NCI-H82 treated with DMSO at 0.1 percent for 48 hours (cell line): ENCODE results near the gene PCDH17.

Source experiments
- DNase-seq: peaks from one replicate; lab custom pipeline; 2025; ENCODE audit not compliant: unreplicated experiment; lab: John Stamatoyannopoulos, UW

The PCDH17 gene, protein sequence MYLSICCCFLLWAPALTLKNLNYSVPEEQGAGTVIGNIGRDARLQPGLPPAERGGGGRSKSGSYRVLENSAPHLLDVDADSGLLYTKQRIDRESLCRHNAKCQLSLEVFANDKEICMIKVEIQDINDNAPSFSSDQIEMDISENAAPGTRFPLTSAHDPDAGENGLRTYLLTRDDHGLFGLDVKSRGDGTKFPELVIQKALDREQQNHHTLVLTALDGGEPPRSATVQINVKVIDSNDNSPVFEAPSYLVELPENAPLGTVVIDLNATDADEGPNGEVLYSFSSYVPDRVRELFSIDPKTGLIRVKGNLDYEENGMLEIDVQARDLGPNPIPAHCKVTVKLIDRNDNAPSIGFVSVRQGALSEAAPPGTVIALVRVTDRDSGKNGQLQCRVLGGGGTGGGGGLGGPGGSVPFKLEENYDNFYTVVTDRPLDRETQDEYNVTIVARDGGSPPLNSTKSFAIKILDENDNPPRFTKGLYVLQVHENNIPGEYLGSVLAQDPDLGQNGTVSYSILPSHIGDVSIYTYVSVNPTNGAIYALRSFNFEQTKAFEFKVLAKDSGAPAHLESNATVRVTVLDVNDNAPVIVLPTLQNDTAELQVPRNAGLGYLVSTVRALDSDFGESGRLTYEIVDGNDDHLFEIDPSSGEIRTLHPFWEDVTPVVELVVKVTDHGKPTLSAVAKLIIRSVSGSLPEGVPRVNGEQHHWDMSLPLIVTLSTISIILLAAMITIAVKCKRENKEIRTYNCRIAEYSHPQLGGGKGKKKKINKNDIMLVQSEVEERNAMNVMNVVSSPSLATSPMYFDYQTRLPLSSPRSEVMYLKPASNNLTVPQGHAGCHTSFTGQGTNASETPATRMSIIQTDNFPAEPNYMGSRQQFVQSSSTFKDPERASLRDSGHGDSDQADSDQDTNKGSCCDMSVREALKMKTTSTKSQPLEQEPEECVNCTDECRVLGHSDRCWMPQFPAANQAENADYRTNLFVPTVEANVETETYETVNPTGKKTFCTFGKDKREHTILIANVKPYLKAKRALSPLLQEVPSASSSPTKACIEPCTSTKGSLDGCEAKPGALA (N-terminal part only)

DNA sequence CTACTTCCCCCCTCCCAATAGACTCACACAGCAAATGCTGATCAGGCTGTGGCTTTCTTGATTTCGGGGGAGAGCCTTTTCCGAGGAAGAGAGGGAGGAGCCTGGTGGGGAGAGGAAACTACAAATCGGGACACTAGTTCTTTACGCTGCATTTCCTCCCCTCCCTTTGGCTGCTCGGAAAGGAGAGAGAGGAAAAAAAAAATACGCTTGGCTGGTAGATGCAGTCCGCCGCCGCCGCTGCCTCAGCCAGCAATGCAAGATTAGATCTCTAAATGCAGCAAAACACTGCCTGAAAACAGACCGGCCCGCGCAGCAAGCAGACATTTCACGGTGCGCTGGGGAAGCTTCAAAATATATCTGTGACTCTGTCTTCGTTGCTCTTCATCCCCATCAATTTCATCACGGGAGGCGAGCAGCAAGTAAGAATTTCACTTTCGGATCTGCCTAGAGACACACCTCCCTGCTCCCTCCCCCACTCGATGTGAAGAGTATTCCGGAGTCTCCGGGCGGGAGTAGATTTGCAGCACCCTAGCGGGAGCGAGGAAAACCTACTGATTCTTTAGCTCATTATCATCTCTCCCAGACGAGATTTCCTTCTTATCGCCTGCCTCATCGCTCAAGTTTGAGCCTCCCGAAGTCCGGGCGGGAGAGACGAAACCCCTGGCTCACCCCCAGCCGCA lies at the start of gene PCDH17:
TSS of gene PCDH17 (plus strand) at position 149 of the 680 bp plus-strand sequence. CDS start 803 bp downstream, outside the sequence.
- peak; percentile 29 for DNase-seq

DNA sequence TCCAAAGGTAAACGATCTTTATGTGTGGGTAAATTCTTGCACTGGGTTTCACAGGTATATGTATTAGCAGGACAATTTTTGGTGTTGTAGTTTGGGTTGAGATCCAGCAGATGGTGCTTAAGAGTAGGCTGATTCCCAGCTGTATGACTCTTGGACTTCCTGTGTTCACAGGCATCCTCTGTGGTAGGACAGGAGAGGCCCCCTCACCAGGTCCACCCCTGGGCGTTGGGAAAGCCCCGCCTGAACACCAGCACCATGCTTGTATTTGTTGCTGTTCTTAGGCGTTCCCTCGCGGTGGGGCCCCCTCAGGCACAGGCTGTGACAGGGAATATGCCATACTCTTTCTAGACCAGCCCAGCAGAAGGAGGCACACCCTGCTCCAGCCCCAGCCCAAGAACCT lies 49.5 kb upstream of the PCDH17 start:
- DNase-seq, result no peak

DNA sequence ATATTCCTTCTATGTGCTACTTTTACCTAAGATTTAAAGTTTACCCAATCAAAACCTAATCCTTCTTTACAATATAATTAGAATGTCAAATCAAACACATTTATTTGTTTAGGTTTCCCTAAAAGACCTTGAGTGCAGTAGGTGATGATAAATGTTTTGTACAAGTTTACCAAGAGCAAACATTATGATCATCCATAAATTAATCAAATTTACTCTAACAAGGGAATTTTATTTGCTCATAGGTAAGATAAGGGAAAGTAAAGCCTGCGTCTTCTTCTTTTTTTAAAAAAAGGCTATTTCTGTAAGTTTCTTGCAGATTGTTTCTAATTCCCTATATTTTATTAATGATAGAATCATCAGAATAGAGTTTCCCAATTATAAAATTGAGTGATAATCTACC lies 48.0 kb upstream of the PCDH17 start:
- no peak for DNase-seq

DNA sequence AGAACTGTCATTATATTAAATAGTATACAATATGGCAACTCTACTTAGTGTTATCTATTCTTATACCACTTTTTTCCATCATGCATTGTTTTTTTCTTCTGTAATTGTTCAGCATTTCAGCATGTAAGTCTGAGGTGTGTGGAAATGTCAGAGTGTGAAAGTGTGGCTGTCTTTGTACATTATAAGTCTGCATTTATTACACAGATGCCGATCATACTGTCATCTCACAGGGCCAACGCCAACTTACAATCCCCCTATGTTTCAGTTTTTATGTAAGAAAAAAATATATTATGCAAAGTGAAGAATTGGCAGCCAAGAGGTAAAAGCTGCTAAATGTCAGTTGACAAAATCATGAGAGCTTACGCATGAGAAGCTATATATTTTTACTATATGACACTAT lies 42.9 kb upstream of the PCDH17 start:
- no peak for DNase-seq

DNA sequence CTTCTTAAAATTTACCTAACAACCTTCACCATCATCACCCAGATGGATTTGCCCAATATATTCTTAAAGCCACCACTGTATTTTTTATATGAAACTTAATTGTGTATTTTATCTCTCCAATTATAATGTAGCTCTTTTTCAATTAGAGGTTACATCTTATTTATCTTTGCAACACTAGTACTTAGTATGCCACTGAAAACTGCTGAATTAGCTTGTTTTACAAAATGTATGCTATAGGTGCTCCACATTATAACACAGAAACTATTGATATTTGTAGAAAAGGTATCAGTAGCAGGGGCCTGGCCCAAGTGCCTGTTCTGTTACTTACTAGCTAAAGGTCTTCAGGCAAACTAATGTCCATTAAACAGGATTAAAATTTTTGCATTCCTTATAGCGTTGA lies 35.8 kb upstream of the PCDH17 start:
- DNase-seq, result no peak

DNA sequence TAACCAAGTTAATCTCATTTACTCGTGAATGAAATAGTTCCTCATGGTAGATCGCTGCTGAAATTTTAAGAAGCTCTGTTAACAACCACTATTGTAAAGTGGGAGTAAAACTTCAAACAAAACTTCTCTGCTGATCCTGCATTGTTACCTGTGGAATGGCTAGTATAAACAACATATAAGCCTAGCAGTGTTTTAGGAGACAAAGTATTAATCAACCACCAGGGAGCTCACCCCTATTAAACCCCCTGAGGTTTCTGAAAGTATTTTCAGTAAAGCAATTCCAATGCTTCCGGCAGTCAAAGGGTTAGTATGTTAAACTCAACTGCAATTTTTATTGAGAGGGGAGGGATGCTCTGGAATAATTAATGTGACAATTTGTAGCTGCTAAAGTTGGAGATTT lies 30.0 kb upstream of the PCDH17 start:
- DNase-seq, result no peak

DNA sequence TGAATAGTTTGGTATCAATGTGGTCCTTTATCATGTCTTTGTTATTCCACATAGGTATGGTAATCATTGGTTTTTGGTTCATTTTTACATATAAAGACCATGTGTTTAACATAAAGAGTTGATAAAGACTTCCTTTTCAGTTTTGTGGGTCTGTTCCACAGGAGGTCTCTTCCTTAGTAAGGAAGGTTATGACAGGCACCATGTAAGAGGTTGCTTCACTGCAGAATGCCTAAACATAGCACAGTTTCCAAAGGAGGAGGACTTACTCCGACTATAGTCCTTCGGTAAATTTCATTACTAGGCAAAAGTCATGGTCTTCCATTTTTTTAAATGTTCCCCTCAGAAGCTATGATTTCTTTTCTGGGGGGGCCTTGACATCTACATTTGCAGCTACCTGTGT lies 27.1 kb upstream of the PCDH17 start:
- DNase-seq, result no peak

DNA sequence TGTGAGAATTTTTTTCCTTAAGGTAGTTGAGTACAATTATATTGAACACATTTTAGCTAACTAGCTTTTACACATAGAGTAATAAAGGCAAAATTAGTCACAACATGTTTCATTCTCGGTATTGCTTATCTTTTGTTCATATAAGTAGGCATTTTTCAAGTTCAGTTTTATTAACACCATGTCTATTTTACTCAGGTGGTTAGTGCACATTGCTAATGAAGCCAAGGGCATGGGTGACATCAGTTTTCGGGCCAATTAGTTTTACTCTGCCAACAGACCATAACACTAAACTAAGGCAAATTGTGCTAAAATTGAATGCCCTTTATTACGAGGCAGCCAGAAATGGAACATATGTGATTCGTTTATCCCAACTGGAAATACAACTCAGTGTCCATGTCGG lies 19.6 kb upstream of the PCDH17 start:
- DNase-seq, result no peak

DNA sequence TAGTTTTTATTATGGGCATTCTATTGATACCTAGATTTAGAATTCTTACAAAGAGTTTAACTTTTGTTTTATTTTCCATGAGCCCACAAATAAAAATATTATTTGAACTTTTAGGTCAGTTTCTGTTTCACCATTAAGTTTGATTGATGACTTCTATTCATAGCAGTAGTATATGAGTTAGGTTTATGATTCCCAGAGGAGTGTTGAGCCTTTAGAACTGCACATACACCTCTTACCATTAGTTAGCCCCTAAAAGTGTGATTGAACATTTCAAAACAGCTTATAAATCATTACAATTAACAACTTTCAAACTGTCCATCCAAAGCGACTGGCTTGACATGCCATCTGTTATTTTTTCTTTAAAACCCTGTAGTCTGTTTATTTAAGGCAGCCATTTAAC lies 19.0 kb upstream of the PCDH17 start:
- DNase-seq, result no peak

DNA sequence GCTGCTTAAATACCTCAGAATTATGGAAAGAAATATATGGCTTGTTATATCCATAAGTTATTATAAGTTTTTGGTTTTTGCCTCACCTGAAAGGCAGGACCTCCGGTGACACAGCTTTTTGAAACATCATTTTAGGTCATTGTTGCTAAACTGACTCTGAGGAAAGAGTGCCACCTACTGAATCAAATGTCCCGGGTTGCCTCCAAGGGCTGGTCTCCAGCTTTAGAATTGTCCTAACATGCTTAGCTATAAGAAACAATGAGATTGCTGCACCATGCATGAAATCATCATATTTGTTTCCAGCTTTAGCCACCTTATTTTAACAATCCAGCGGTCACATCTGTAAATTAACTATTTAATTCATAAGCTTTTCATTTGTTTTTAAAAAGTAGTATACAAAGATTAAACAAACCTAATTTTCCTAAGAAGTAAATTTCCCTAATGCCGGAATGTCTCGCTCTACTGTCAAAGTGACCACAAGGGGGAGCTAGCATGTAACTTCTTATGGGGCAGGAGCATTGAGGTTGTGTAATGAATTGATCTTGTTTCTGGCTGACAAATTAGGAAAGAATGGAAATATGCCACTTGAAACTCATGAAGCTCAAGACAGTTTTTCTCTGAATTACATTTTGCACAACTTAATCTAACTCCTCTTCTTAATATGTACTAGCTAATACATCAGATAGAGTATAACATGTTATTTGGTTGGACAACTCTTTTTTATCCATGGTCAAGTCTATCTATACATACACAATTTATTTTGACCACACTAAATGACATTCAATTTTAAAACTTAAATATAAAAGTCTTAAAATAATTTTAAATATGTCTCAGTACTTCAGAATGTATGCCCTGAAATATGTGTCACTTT lies 6.7 kb upstream of the PCDH17 start:
- DNase-seq, result peak; percentile 83

DNA sequence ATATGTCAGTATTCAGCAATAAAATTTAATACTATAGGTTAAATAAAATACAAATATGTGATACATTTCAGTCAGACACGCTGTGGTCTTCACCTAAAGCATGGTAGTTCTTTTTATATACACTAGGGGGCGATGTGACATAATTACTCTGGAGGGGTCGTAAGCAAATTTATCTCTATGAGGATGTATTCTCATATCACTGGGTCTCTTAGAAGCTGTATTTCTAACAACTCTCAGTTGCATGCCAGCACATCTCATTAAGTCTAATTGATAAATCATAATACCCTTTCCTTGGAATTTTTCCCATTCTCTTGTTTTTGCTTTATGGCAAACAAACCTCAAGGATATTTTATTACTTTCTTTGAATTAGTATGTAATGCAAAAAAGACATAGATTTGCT lies 3.9 kb upstream of the PCDH17 start:
- DNase-seq, result peak; percentile 72

DNA sequence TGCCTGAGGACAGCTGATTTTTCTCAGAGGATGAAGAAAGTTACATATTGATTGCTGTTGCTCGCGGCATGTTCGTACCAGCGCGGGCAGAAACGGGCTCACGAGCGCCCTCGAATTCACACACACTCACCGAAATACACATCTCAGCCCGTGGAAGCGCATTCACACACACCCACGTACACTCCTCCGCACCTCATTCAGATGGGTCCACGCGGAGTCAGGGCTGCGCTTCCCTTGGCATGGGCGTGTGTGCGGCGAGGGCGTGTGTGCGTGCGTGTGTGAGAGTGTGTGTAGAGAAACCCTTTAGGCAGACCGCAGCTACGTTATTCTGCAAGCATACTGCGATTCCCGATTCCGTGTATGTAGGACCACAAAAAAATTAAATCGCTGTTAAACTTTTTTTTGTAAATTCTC lies 2.1 kb upstream of the PCDH17 start:
- no peak for DNase-seq

DNA sequence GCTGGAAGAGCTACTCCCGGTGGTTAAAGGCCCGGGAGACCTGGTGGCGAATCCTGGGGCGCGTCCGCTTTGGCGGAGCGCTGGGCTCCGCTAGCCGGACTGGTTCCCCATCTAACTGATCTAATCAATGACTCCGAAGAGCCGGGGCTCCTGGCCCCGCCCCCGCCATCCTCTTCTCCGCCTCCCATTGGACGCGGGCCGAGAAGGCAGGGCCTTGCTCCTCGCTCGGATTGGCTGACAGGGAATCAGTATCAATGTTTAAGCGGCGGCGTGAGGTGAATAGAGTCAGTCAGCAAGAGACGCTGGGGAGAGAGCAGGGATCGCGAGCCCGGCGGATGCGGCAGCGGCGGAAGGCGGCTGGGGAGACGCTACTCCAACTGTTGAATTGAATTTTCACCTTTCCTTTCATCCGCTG lies 1.7 kb upstream of the PCDH17 start:
- peak; percentile 92 for DNase-seq

DNA sequence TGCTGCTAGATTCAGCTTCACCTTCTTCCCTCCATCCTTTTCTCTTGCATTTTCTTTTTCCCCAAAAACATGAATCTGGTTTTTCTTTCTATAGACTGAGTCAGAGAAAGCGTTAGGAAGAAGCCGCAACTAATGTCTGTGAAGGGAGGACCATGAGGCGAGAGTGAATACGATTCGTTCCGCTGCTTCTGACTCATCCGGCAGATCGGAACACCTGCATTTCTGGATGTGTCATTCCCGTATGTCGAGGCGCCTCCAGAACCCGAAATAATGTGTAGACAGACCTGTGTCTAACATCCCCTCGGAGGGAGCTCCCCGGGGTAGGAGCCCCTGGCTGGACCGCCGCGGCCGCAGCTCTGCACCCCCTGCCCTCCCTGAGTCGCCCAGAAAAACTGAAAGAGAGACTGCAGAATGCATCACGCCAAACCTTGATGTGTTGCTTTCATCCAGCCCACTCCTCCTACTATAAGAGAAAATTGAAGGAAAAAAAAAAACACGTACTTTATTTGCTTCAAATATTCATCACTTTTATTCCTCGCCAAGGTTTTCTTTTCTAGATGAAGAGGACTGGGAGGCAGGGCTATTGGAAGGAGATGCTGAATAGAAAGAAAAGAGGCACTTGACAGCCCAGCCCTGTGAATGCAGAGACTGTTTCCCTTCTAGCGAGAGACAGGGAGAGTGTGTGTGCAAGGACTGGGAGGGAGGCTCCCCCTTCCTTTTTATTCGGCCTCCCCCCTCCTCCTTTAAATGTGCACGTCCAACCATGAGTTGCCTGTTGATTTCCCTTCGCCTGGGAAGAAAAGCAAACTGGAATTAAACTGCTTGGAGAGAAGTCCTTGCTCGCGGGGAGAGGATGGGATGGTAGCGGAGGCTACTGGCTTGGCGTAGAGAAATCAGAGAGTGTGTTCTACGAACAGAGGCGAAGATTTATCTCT lies 616 bp upstream of the PCDH17 start:
- DNase-seq, result no peak

DNA sequence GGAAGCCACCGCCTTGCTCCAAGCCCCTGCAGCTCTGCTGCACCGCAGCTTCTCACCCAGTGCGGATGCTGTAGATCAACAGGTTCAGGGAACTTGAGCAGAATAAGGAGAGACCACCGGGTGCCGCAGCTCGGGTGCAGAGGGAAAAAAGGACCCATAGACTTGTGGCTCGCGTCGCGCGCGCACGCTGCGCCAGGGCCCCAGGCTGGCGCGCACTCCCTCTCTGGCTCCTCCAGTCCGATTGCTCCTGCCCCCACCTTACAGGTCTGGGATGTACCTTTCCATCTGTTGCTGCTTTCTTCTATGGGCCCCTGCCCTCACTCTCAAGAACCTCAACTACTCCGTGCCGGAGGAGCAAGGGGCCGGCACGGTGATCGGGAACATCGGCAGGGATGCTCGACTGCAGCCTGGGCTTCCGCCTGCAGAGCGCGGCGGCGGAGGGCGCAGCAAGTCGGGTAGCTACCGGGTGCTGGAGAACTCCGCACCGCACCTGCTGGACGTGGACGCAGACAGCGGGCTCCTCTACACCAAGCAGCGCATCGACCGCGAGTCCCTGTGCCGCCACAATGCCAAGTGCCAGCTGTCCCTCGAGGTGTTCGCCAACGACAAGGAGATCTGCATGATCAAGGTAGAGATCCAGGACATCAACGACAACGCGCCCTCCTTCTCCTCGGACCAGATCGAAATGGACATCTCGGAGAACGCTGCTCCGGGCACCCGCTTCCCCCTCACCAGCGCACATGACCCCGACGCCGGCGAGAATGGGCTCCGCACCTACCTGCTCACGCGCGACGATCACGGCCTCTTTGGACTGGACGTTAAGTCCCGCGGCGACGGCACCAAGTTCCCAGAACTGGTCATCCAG lies 964 bp downstream of the PCDH17 start:
- DNase-seq, result no peak

DNA sequence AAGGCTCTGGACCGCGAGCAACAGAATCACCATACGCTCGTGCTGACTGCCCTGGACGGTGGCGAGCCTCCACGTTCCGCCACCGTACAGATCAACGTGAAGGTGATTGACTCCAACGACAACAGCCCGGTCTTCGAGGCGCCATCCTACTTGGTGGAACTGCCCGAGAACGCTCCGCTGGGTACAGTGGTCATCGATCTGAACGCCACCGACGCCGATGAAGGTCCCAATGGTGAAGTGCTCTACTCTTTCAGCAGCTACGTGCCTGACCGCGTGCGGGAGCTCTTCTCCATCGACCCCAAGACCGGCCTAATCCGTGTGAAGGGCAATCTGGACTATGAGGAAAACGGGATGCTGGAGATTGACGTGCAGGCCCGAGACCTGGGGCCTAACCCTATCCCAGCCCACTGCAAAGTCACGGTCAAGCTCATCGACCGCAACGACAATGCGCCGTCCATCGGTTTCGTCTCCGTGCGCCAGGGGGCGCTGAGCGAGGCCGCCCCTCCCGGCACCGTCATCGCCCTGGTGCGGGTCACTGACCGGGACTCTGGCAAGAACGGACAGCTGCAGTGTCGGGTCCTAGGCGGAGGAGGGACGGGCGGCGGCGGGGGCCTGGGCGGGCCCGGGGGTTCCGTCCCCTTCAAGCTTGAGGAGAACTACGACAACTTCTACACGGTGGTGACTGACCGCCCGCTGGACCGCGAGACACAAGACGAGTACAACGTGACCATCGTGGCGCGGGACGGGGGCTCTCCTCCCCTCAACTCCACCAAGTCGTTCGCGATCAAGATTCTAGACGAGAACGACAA lies 1.8 kb downstream of the PCDH17 start:
- no peak for DNase-seq
